Stimulated activated CD8-positive, alpha-beta memory T cell treated with anti-CD3 and anti-CD28 coated beads, Interleukin-12 subunit alpha, Interleukin-12 subunit beta, amount 100 ng/mL, for 24 hours (primary cell): ENCODE measurements around the gene PROM2.
"Not testable (repeated sequence)": the region's sequence is repeated elsewhere in the genome, so short reads cannot be mapped to it uniquely, and the experiment has no call there.

Experiments used
- DNase-seq: peaks from one replicate; pipeline ENCODE4 v3.0.0-alpha.2; 2020; ENCODE audit errors: extremely low read depth

The PROM2 gene, protein sequence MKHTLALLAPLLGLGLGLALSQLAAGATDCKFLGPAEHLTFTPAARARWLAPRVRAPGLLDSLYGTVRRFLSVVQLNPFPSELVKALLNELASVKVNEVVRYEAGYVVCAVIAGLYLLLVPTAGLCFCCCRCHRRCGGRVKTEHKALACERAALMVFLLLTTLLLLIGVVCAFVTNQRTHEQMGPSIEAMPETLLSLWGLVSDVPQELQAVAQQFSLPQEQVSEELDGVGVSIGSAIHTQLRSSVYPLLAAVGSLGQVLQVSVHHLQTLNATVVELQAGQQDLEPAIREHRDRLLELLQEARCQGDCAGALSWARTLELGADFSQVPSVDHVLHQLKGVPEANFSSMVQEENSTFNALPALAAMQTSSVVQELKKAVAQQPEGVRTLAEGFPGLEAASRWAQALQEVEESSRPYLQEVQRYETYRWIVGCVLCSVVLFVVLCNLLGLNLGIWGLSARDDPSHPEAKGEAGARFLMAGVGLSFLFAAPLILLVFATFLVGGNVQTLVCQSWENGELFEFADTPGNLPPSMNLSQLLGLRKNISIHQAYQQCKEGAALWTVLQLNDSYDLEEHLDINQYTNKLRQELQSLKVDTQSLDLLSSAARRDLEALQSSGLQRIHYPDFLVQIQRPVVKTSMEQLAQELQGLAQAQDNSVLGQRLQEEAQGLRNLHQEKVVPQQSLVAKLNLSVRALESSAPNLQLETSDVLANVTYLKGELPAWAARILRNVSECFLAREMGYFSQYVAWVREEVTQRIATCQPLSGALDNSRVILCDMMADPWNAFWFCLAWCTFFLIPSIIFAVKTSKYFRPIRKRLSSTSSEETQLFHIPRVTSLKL

DNA sequence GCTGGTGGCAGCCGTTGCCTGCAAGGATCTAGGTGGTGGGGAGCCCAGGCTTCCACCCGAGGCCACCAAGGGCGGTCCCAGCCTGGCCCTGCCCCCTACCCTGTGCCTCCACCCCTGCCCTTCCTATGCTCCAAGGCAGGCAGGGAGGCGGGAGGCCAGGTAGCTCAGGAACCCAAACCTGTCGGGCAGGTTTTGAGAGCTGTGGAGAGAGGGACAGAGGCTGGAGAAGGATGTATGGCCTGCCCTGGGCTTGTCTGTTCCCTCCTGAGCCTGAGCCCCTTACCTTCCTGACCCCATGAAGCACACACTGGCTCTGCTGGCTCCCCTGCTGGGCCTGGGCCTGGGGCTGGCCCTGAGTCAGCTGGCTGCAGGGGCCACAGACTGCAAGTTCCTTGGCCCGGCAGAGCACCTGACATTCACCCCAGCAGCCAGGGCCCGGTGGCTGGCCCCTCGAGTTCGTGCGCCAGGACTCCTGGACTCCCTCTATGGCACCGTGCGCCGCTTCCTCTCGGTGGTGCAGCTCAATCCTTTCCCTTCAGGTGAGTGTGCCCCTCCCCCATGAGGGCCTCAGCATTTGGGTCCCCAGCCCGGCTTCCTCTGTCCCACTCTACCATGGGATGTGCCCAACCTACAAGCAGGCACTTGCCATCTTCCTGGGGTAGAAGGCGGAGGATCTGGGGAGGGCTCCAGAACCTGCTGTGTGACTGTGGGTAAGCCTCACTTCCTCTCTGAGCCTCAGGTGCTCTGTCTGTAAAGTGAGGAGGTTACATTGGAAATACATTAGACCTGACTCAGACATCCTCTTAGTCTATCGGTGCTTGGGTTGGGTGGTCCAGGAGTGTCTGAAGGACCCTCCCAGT lies at the start of gene PROM2:
Gene PROM2, plus strand, starts transcription at position 159 of the 860 bp plus-strand sequence. Its CDS starts 137 bp downstream, at position 296.
- no peak for DNase-seq

DNA sequence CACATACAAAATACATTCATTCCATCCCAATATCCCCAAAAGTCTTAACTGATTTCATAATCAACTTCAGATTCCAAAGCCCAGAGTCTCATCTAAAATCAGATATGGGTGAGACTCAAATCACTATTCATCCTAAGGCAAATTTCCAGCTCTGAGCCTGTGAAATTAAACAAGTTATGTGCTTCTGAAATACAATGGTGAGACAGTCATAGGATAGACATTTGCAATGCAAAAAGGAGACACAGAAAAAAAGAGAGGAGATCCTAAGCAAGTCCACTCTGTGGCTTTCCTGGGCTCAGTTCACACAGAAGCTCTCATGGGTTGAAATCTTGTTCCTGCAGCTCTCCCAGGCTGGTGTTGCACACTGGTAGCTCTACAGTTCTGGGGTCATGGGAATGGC lies 48.6 kb upstream of the PROM2 start:
- no peak for DNase-seq

DNA sequence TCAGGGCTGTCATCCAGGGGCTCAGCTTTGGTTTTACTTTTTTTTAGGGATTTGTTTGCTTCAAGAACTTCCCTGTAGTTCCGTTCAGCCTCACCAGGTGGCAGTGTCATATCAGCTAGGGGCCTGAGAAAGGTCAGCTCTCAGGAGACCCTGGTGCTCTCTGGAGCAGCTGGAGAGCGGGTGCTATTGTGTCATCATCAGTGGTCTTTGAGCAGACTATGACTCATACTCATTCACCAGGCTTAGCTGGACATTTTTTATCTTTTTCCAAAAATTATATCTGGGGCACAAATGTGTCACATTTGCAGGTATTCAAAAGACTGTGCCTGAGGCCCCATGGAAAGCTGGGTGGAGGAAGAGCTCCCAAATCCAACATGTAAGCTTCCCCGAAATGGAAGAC lies 42.5 kb upstream of the PROM2 start:
- no peak for DNase-seq

DNA sequence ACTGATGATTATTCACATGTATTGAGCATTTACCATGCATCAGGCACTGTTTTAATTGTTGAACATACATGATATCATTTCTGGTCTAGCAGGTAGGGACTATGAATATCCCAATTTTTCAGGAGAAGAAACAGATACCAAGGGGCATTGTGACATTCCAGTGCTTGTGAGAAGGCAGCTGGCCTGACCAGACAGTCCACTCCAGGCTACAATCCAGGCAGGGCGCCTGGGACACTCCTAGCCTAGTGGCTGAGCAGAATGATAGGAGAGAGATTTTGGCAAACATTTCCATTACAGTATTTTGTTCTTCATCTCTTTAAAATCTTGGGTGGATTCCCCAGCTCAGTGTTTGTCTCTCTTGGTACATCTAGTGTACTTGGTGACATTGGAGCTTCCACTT lies 42.0 kb upstream of the PROM2 start:
- DNase-seq, result no peak

DNA sequence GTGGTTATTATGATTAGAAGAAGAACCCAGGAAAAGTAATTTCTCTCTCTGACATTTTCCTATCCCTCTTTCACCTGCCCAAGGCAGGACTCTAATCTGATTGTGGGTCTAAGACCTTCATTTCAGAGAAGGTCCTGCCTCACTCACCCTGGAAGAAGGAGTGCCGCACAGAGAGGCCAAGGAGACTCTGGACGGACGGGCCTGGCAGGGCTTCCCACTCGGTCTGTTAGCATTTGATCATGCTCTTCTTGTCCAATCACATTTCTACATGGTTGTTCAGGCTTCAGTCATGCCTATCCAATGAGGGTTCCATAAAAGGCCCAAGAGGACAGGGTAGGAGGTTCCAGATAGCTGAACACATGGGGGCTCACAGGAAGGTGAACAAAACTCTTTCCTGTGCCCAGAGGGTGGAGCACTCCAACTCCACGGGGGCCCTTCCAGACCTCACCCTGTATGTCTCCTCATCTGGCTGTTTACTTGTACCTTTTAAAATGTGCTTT lies 39.9 kb upstream of the PROM2 start:
- no peak for DNase-seq

DNA sequence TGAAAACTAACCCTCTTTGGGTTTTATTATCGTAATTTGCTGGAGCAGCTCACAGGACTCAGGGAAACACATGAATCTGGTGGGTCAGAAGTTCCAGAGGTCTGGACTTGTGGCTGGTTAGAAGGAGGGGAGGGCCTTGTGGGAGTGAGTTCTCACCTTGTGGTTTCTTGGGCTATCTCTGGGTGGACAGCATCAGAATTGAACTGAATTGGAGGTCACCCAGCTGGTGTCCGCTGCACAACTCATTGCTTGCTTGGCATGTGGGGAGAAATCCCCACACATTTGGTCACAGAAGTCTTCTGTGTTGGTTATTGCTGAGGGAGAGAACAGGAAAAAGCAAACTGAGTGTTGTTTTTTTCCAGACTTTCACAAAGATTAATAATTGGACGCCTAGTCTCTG lies 39.4 kb upstream of the PROM2 start:
- DNase-seq, result no peak

DNA sequence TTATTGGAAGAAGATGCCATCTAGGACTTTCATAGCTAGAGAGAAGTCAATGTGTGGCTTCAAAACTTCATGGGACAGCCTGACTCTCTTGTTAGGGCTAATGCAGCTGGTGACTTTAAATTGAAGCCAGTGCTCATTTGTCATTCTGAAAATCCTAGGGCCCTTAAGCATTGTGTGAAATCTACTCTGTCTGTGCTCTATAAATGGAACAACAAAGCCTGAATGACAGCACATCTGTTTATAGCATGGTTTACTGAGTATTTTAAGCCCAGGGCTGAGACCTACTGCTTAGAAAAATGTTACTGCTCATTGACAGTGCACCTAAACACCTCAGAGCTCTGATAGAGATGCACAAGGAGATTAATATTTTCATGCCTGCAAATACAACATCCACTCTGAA lies 36.1 kb upstream of the PROM2 start:
- DNase-seq, result no peak

DNA sequence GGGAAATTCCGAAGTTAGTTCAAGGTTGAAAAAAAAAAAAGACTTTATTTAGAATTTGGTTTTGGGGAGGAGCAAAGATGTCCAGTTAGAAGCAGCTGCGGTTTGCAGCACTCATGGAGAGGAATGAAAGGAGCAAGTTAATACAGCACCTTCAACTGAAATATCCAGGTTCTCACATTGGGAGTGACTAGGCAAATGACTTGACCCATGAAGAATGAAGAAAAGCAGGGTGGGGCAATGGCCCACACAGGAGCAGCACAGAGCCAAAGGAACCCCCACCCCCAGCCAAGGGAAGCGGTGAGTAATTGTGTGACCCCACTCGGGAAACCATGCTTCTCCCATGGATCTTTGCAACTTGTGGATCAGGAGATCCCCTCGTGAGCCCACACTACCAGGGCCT lies 34.2 kb upstream of the PROM2 start:
- no peak for DNase-seq

DNA sequence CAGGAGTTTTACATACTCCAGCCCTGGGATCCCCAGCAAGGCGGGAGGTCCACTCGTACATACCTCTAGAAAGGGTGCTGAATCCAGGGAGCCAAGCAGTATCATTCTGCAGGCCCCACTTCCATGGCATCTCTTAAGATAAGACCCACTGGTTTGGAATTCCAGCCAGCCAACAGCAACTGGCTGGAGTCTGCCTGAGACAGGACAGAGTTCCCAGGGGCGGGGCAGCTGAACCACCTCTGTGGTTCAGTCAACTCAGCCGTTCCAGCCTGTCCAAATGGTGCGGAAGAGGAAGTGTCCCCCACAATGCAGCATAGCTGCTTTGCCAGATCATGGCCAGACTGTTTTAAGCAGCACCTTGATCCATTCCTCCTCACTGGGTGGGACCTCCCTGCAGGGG lies 33.7 kb upstream of the PROM2 start:
- DNase-seq, result no peak

DNA sequence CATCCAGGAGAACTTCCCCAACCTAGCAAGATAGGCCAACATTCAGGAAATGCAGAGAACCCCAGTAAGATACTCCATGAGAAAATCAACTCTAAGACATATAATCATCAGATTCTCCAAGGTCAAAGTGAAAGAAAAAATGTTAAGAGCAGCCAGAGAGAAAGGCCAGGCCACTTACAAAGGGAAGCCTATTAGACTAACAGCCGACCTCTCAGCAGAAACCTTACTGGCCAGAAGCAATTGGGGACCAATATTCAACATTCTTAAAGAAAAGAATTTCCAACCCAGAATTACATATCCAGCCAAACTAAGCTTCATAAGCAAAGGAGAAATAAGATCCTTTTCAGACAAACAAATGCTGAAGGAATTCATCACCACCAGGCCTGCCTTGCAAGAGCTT lies 32.2 kb upstream of the PROM2 start:
- DNase-seq, result not testable (repeated sequence)

DNA sequence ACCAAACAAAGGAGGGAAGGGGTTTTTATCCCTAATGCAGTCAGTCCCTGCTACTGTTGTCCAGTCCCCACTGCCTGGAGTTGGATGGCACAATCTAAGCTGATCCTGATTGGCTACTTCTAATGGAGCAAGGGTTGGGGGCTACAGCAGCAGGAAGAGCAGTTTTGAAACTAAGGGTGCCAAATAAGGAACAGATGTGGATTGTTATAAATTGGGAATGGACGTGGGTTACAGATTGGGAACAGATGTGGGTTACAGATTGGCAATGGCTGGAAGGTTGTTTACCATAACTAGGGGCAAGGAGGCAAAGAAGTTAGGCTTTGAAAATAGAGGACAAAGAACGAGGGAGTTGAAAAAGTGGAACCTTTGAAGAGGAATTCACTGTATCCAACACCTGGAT lies 16.0 kb upstream of the PROM2 start:
- no peak for DNase-seq

DNA sequence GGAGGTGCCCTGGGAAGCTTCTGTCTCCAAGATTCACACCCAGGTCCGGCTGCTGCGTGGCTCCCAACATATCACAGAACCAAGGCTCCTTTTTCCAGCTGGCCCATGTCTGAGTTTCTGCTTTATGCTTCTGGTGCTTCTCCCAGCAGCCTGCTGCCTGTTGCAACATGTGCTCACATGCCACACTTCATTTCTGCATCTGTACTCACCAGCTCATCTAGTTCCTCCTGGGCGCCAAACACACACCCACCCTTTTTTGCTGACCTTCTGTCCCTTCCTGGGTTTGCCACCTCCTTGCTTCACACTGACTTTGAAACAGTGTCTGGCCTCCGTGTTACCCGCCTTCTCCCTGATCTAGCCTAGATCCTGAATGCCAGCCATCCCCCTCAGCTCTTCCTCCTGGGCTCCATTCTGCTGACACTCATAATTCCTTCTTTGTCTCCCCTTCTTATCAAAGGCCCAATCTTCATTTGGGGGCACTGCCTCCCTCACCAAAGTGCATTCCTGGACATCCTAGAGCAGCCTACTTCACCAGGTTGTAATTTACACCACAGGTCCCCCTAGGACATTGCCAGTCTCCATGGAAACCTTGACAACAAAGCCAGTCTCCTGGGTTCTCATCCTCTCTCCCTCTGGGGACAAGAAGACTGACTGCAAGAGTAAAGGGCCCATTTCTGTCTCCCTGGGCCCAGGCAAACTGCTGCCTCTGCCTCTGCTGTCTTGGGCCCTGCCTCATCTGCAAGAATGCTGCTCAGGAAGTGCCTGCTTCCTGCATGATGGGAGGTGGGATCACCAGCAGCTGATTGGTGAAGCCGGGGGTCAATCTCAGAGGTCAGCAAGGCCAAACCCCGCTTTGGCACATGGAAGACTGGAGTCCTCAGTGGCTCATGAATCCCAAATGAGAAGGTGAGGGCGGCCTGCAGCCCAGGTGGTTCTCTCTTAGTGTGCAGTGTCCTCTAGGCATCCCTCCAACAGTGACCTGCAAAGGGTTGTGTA lies 13.9 kb upstream of the PROM2 start:
- no peak for DNase-seq

DNA sequence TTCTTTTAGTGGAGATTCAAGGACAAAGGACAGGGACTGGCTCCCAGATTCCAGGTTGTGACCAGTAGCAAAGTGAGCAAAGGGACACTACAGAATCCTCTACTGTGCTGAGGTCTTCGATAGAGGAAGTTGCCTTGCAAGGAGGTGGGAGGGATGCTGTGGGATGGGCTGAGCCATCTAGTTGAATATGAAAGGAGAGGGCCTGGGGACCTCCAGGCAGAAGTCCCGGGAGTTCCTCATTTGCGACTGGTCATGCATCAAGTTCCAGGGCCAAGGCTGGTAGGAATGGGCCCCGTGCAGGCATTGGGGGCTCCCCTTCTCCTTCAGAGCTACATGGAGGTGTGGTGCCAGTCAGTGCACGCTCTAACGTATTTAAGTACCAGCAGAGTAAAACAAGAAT lies 12.6 kb upstream of the PROM2 start:
- DNase-seq, result no peak

DNA sequence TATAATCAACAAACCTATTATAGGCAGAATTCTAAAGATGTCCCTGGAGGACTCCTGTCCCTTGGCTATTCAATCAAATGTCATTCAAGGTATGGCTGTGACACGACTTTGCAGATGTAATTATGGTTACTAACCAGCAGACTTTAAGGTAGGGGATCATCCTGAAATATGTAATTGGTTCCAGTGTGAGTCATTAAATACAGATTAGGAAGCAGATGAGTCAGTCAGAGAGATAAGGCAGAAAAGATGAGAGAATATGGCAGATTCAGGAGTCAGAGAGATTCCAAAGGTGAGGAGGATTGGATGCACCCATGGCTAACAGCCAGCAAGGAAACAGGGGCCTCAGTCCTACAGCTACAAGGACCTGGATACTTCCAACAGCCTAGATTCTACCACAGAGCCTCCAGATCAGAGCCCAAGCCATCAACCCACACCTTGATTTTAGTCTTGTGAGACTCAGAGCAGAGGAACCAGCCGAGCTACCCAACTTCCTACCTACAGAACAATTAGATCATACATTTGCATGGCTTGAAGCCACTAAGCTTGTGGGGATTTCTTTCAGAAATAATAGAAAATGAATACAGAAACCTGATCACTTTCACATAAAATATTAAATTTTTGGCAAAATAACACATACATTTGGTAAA lies 11.2 kb upstream of the PROM2 start:
- DNase-seq, result no peak

DNA sequence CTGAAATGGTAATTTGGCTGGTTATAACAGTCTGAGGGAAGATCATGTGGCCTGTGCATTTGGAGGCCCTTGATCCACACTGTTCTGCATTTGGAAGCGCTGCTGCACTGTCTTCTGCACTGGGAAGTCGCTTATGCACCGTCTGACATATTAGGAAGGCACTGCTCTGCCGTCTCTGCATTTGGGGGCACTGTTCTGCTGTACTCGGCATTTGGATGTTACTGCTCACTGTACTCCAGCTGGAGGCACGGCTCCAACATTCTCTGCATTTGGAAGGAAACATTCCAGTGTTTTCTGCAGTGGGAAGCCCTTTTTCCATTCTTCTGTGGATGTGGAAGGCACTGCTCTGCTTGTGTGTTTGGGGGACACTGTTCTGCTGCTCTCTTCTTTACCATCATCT lies 9.6 kb upstream of the PROM2 start:
- no peak for DNase-seq

DNA sequence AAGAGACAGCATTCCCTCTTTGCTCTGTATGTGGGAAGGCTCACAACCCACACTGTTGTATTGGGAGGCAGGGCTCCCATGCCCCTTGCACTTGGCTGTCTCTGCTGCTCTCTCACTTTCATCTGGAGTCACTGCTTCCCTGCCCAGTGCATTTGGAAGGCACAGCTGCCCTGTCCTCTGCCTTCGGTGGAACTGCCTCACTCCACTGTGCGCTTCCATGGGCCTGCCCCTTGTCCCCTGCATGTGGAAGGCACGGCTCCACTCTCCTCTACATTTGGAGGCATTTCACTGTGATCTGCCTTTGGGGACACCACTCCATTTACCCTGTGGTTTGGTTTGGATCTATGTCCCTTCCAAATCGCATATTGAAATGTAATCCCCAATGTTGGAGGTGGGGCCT lies 9.1 kb upstream of the PROM2 start:
- no peak for DNase-seq

DNA sequence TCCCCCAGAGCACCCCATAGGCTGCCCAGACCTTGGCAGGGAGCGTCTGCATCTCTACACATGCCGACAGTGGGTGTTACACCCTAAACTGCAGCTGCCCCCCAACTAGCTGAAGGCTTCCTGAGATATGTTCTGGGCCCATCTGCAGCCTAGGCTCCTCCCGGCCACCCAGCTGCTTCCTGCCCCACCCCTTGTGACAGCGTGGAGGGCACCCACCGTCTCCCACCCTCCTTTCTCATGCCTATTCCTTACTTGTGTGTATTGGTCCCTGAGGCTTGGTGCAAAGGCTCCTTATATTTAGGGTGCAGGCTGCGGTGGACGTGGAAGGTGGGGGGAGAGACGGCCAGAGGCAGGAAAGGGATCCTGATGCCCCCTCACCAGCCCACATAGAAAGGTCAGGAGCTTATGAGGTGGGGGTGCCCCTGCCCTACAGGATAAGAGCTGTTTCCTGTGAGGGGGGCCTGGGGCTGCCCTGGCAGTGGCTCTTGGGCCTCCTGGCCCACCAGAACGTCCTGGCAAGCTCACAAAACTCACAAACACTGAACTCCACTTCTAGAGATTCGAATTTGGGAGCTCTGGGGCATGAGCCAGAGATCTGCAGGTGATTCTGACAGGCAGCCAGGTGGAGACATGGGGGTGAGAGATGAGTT lies 7.3 kb upstream of the PROM2 start:
- DNase-seq, result no peak

DNA sequence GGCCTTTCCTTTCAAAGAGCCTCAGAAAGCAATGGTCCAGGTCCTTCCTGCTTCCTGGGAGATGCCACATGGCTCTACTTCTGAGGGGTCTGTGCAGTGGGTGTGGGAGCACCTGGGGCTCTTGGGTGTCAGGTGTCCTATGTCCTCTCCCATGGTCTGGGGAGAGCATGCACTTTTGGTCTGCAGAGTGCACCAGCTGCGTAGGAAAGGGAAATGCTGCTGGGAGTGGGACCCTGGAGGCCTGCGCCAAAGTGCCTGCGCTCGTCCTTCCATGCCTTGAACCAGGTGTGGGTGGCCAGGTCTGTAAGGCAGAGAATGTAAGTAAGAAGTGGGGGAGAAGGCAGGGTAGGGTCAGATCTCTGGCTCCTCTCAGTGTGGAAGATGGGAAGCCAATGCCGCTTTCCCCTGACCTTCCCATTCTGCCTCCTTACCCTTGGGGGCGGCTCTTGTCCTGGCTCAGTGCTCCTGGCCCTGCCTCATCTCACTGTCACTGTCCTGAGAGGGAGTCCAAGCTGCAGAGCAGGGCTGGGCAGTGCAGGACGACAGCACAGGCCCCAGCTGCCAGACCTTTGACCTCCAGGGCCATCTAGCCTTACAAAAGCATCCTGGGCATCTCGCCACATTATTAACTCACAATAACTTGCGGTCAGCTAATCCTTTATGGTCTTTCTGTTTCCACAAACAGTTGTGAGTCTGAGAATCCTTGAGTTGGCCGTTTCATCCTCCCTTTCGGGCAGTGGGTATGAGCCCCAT lies 6.6 kb upstream of the PROM2 start:
- no peak for DNase-seq
